NCI-H1105 treated with DMSO at 0.1 percent for 48 hours (cell line): ENCODE measurements around the gene ALDH1A3.
A peak's percentile ranks its signal among the peaks of the same experiment; 100 is the strongest.

Source experiments
- DNase-seq: peaks from one replicate; lab custom pipeline; 2025; lab: John Stamatoyannopoulos, UW

The ALDH1A3 gene

GRCh38 chr15:100859970-100860828, 19.4 kb upstream of the ALDH1A3 start:
- DNase-seq: no peak

GRCh38 chr15:100860829-100861510, 18.7 kb upstream of the ALDH1A3 start:
- no peak for DNase-seq

- no peak for DNase-seq
Observed at GRCh38 chr15:100861511-100861991, 18.1 kb upstream of the ALDH1A3 start.

GRCh38 chr15:100862162-100862561, 17.5 kb upstream of the ALDH1A3 start:
- no peak for DNase-seq

GRCh38 chr15:100863075-100863795, 16.4 kb upstream of the ALDH1A3 start:
- no peak for DNase-seq

- no peak for DNase-seq
Observed at GRCh38 chr15:100863796-100864267, 15.8 kb upstream of the ALDH1A3 start.

GRCh38 chr15:100866386-100867330, 13.0 kb upstream of the ALDH1A3 start:
- DNase-seq: no peak

- DNase-seq: no peak
Observed at GRCh38 chr15:100867433-100867832, 12.2 kb upstream of the ALDH1A3 start.

GRCh38 chr15:100869151-100869999, 10.3 kb upstream of the ALDH1A3 start:
- DNase-seq: no peak

- peak; percentile 82 for DNase-seq
Observed at GRCh38 chr15:100873029-100873677, 6.5 kb upstream of the ALDH1A3 start.

- DNase-seq: no peak
Observed at GRCh38 chr15:100875495-100875894, 4.1 kb upstream of the ALDH1A3 start.

GRCh38 chr15:100875976-100876375, 3.7 kb upstream of the ALDH1A3 start:
- DNase-seq: no peak

GRCh38 chr15:100877551-100877950, 2.1 kb upstream of the ALDH1A3 start:
- DNase-seq: peak; percentile 18

- DNase-seq: no peak
Observed at GRCh38 chr15:100878130-100878529, 1.5 kb upstream of the ALDH1A3 start.

- DNase-seq: no peak
Observed at GRCh38 chr15:100878648-100879047, 983 bp upstream of the ALDH1A3 start.

- no peak for DNase-seq
Observed at GRCh38 chr15:100879061-100879463, 569 bp upstream of the ALDH1A3 start.

- no peak for DNase-seq
Observed at GRCh38 chr15:100880139-100880896, 687 bp downstream of the ALDH1A3 start.

- no peak for DNase-seq
Observed at GRCh38 chr15:100880897-100881242, 1.2 kb downstream of the ALDH1A3 start.
